Activated T-cell treated with anti-CD3 and anti-CD28 coated beads, Interleukin-2, amount 50 U/mL, for 24 hours (primary cell): ENCODE results near the gene TRIM65.
"Not testable (repeated sequence)": the region's sequence is repeated elsewhere in the genome, so short reads cannot be mapped to it uniquely, and the experiment has no call there.

ENCODE experiments used
- DNase-seq: peaks from one replicate; pipeline ENCODE4 v3.0.0-alpha.2; 2020
- H3K27ac Mint-ChIP-seq: 2 replicates; pipeline ENCODE4 v1.8.0; 2020; ENCODE audit warnings: mild to moderate bottlenecking, mixed read lengths
- H3K27me3 Mint-ChIP-seq: 2 replicates; pipeline ENCODE4 v1.8.0; 2020; ENCODE audit warnings: mixed read lengths
- H3K36me3 Mint-ChIP-seq: 2 replicates; pipeline ENCODE4 v1.8.0; 2020; ENCODE audit warnings: low read depth, mixed read lengths
- H3K4me1 Mint-ChIP-seq: 2 replicates; pipeline ENCODE4 v1.8.0; 2020; ENCODE audit warnings: low read depth, mixed read lengths
- H3K4me3 Mint-ChIP-seq: 2 replicates; pipeline ENCODE4 v1.8.0; 2020; ENCODE audit warnings: mild to moderate bottlenecking, moderate library complexity, mixed read lengths
- H3K9me3 Mint-ChIP-seq: 2 replicates; pipeline ENCODE4 v1.8.0; 2020; ENCODE audit warnings: mixed read lengths

Gene TRIM65

DNA sequence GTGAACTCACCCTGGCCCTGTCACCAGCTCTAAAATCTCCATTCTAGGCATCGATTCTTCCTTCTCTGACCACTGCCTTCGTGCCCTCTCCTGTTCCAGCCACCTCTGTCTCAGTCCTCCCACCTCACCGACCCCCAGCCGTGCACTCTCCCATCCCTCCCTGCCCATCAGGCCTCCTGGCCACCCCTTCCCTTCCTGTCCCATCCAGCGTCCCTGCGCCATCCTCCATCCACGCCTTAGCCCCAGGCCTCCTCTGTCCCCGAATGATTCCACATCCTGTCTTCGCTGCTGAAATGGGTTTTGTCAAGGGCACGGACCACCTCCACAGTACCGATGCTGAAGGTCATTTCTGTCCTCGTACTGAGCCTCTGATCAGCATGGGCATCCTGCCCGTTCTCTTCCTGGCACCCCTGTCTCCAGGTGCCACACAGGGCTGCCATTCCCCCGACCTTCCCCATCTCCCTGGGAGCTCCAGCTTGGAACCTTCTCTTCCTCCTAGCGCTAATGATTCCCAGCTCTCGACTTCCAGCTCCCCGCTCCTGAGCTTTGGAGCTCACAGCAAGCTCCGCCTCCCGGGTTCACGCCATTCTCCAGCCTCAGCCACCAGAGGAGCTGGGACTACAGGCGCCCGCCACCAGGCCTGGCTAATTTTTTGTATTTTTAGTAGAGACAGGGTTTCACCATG lies 2.6 kb downstream of the TRIM65 start:
- H3K27me3 Mint-ChIP-seq, result no peaks in the 10 kb centered on the region
- H3K27ac Mint-ChIP-seq, result peak overlapping the region; percentile 79
- peaks cover 36% of the 10 kb centered on the region for H3K4me1 Mint-ChIP-seq
- no peak for DNase-seq
- peak overlapping the region; percentile 31 for H3K4me3 Mint-ChIP-seq
- no peaks in the 10 kb centered on the region for H3K9me3 Mint-ChIP-seq
- H3K36me3 Mint-ChIP-seq, result peaks cover 74% of the 10 kb centered on the region

DNA sequence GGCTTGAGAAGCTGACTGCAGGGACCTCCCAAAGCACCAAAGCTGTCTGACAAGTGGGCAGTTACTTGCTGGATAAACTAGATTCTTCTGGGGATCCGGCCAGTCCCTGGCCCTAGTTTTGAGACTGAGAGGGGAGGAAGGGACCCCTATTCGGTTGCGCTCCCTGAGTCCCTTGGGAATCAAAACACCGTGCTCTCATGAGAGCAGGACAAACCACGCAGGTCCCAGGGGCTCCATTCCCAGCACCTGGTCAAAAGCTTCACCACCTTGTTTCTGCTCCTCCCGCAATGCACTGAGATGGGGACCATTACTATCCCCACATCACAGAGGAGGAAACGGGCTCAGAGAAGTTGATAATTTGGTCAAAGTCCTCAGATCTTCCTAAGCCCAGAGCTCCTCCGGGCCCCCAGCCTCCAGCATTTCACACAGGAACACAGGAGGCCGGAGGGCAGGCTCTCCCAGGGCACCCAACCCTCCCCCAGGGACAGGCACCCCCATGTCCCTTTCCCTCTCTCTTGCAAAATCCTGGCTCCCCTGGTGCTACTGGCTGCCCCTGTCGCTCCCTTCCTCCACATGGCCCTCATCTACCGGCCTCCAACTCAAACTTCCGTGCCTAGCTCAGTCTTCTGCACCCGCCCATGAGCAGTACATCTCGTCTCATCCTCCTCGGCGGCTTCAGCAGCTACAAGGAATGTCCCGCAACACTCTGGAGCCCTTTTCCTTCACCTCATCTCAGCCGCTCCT lies 3.3 kb downstream of the TRIM65 start:
- H3K4me3 Mint-ChIP-seq, result no peak overlapping the region
- peak overlapping the region; percentile 79 for H3K27ac Mint-ChIP-seq
- no peaks in the 10 kb centered on the region for H3K9me3 Mint-ChIP-seq
- H3K27me3 Mint-ChIP-seq, result no peaks in the 10 kb centered on the region
- peaks cover 70% of the 10 kb centered on the region for H3K36me3 Mint-ChIP-seq
- no peak for DNase-seq
- H3K4me1 Mint-ChIP-seq, result peaks cover 36% of the 10 kb centered on the region

DNA sequence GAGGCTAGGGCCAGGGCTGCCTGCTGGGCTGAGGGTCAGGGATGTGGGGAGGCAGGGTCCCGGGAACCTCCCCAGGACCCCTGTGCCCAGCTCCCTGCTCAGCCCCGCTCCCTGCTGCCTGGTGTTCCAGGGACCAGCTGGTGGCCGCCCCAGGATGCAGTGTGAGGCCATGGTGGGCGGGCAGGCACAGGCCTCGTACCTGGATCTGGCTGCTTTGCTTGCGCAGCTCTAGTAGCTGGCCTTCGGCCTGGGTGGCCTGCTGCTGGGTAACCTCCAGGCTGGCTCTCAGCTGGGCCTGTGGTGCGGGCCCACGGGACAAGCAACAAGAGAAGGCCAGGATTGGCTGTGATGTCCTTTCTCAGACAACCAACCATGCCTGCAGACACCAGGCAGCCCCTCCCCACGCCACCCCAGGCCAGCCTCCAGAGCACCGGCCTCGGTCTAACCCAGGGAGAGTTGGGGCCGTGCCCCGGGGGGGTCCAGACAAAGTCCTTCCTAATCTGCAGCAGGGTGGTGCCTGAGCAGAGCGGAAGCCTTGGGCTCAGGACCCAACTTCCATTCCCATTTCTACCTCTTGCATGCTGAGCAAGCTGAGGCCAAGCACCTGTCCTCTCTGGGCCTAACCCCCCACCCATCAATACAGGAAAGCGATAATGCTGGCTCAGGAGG lies 4.1 kb downstream of the TRIM65 start:
- Mint-ChIP-seq H3K4me1 (peaks cover 35% of the 10 kb centered on the region), H3K36me3 (peaks cover 66% of the 10 kb centered on the region), H3K9me3 (no peaks in the 10 kb centered on the region), H3K4me3 (no peak overlapping the region), H3K27ac (no peak overlapping the region), H3K27me3 (no peaks in the 10 kb centered on the region)
- no peak for DNase-seq

DNA sequence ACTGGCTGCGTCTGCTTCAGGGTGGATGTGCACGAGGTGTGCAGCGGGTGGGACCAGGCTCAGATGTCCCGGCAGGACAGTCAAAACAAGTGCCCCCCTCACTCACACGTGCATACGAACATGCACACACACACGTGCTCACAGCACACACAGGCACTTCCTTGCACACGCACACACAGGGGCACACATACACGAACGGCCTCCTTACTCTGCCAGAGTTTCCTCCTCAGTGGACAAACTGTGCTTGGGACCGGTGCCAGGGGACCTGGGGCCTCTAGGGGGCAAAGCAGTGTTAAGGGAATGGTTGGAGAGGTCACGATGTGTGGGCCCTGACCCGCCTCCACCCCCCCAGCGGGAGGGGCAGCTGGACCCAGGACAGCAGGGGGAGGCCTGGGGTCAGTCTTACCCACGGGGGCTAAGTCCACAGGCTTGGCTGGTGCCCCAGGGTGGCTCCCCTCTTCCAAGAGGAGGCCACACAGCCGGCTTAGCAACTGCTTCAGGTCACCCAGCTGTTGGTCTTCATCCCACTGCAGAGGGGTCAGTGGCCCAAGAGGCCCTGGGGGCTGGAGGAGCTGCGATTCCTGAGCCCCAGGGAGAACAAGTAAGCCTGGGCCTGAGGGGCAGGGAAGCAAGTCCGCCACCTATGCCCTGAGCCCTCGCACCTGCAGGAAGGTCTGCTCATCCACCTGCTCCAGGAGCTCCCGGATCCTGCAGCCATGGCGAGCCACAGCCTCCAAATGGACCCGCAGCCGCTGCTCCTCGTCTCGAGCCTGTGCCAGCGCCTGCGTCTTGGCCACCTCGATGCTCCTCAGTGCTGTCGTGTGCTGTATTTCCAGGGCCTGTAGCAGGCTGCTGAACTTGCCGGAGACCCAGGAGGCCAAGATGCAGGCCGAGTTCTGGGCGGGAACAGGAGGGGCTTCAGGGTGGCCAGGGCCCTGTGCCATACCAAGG lies 4.9 kb downstream of the TRIM65 start:
- Mint-ChIP-seq H3K36me3 (peaks cover 60% of the 10 kb centered on the region), H3K27ac (peak overlapping the region; percentile 40)

DNA sequence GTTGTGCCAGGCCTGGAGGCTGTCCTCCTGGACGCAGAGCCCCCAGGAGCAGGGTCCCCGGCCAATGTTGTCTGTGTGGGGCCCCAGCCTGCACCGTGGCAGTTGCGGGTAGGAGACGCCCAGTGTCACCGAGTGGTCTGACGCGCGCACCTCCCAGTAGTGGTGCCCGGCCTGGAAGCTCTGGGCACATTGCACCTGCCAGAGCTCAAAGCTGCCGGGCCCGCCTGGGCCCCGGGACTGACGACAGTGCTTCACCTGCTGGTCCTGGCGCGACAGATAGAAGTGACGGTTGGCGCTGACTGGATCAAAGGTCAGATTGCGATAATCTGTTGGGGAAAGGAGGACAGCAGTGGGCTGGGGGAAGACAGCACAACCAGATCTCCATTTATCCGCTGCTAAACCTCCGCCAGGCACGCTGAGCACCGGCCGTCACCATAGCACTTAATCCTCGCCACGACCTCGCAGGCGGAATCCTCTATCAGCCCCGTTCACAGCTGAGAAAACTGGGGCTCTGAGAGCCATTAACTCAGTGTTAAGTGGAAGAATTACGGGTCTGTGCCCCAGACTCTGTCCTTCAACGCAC lies 5.6 kb downstream of the TRIM65 start:
- H3K27ac Mint-ChIP-seq, result peak overlapping the region; percentile 40
- no peak overlapping the region for H3K4me3 Mint-ChIP-seq
- no peak for DNase-seq

More for the DNA sequence above, 4.9 kb downstream of the TRIM65 start:
- Mint-ChIP-seq H3K4me3 (no peak overlapping the region), H3K4me1 (peaks cover 28% of the 10 kb centered on the region), H3K9me3 (no peaks in the 10 kb centered on the region), H3K27me3 (no peaks in the 10 kb centered on the region)
- no peak for DNase-seq

DNA sequence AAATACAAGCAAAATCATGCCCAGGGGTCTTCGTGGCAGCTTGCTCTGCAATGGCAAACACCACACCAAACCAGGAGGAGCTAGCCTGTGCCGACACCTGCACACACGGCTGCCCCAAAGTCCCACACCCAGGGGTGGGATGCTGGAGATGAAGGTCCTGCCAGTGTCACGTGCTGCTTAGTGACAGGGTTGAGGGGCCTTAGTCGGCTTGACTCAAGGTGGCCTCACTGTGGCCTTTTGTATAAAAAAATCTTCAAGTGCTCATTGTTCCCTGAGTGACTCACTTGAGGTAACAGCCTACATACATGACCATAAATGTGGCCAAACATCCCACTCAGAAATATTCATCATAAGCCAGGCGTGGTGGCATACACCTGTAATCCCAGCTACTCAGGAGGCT lies 7.3 kb downstream of the TRIM65 start:
- no peaks in the 10 kb centered on the region for H3K27me3 Mint-ChIP-seq
- H3K4me3 Mint-ChIP-seq, result no peak overlapping the region
- peaks cover 49% of the 10 kb centered on the region for H3K36me3 Mint-ChIP-seq
- DNase-seq, result no peak
- H3K9me3 Mint-ChIP-seq, result no peaks in the 10 kb centered on the region
- H3K4me1 Mint-ChIP-seq, result peaks cover 19% of the 10 kb centered on the region
- peak overlapping the region; percentile 69 for H3K27ac Mint-ChIP-seq

More for the DNA sequence above, 5.6 kb downstream of the TRIM65 start:
- H3K36me3 Mint-ChIP-seq, result peaks cover 60% of the 10 kb centered on the region
- no peaks in the 10 kb centered on the region for H3K27me3 Mint-ChIP-seq
- no peaks in the 10 kb centered on the region for H3K9me3 Mint-ChIP-seq
- peaks cover 28% of the 10 kb centered on the region for H3K4me1 Mint-ChIP-seq

DNA sequence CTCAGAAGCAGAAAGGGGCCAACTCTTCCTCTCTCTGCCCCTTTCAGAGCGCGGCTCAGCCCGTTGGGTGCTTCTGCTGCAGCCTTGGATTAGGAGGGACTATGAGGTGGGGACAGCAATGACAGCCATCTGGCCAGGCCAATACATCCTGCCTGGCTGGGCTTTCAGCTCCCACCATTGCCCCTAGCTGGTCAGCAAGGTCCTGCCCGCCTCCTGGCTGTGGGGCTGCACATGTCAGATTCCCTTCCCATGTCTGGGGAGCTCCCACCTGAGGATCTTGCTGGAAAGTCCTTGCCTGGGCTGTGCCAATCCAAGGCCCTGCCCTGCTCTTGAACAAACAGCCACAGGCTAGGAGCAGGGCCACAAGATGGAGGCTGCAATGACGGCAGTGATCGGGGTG lies 8.3 kb downstream of the TRIM65 start:
- no peaks in the 10 kb centered on the region for H3K27me3 Mint-ChIP-seq
- H3K4me1 Mint-ChIP-seq, result peaks cover 11% of the 10 kb centered on the region
- no peak overlapping the region for H3K4me3 Mint-ChIP-seq
- H3K36me3 Mint-ChIP-seq, result peaks cover 40% of the 10 kb centered on the region
- H3K27ac Mint-ChIP-seq, result no peak overlapping the region
- no peaks in the 10 kb centered on the region for H3K9me3 Mint-ChIP-seq
- DNase-seq, result no peak

DNA sequence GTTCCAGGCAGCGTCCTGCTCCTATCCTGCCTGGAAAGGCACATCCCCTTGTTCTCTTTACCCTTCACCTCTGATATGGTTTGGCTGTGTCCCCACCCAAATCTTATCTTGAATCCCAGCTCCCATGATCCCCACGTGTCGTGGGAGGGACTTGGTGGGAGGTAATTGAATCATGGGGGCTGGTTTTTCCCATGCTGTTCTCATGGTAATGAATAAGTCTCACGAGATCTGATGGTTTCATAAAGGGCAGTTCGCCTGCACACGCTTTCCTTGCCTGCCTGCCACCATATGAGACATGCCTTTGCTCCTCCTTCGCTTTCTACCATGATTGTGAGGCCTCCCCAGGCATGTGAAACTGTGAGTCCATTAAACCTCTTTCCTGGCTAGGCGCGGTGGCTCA lies 10.9 kb downstream of the TRIM65 start:
- H3K27ac Mint-ChIP-seq, H3K9me3 Mint-ChIP-seq: not testable (repeated sequence)
- peaks cover 23% of the 10 kb centered on the region for H3K36me3 Mint-ChIP-seq

DNA sequence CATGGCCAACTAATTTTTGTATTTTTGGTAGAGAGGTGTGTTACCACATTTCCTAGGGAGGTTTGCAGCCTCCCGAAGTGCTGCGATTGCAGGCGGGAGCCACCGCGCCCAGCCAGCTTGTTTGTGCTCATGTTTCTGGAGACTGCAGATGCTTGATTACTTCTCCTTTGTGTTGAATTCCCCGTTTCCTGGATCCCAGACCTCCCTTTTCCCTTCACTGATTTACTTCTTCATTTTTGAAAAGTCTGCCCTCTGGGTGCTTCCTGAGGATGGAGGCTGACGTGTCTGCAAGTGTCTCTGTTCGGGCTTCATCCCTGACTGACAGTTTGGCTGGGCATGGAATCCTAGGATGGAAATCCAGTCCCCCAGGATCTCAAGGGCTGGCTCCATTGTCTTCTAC lies 11.3 kb downstream of the TRIM65 start:
- peaks cover 18% of the 10 kb centered on the region for H3K4me1 Mint-ChIP-seq
- H3K4me3 Mint-ChIP-seq, result no peak overlapping the region
- no peak overlapping the region for H3K27ac Mint-ChIP-seq

More for the DNA sequence above, 10.9 kb downstream of the TRIM65 start:
- peaks cover 20% of the 10 kb centered on the region for H3K4me1 Mint-ChIP-seq
- H3K27me3 Mint-ChIP-seq, DNase-seq, H3K4me3 Mint-ChIP-seq: not testable (repeated sequence)

DNA sequence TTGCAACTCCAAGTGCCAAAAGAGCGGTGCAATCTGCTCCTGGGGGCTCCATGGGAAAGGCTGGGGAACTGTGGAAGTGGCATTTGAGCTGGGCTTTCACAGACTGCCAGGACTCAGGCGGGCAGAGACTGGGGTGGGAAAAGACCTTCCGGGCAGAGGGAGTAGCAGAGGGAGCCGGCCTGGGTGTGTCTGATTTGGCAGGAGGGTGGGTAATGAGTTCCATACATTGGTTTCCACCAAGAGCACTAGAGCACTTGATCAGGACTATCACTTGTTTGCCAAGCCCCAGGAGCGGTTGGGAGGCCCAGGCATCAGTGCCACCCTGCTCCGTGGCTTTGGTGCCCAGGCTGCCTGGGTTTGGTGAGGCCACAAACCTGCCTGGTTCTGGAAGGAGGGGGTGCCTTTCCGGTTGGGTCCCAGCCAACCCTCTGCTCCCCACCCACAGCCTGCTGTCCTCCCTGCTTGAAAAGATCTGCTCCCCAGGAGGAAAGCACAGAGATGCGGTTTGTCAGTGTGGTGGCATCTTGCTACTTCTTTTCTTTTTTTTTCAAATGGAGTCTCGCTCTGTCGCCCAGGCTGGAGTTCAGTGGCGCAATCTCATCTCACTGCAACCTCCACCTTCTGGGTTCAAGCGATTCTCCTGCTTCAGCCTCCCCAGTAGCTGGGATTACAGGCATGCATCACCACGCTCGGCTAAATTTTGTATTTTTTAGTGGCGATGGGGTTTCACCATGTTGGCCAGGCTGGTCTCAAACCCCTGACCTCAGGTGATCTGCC lies 14.9 kb downstream of the TRIM65 start:
- Mint-ChIP-seq H3K27me3 (peaks cover 3% of the 10 kb centered on the region), H3K36me3 (peaks cover 7% of the 10 kb centered on the region), H3K9me3 (no peaks in the 10 kb centered on the region), H3K27ac (no peak overlapping the region), H3K4me1 (peaks cover 21% of the 10 kb centered on the region), H3K4me3 (no peak overlapping the region)
- no peak for DNase-seq

More for the DNA sequence above, 11.3 kb downstream of the TRIM65 start:
- DNase-seq, result no peak
- Mint-ChIP-seq H3K36me3 (peaks cover 20% of the 10 kb centered on the region), H3K27me3 (no peaks in the 10 kb centered on the region), H3K9me3 (no peaks in the 10 kb centered on the region)

DNA sequence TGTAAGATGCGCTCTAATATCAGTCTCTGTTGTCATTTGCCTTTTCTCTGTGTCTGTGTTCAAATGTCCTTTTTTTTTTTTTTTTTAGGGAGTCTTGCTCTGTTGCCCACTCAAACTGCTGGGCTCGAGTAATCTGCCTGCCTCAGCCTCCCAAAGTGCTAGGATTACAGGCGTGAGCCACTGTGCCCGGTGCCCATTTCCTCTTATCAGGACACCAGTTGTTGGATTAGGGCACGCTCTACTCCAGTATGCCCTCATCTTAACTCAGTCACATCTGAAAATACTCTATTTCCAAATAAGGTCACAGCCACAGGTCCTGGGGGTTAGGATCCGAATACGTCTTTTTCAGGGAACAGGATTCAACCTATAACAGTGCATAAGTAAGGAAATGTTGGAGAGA lies 16.5 kb downstream of the TRIM65 start:
- DNase-seq, result no peak
- H3K9me3 Mint-ChIP-seq, result no peaks in the 10 kb centered on the region
- H3K36me3 Mint-ChIP-seq, result peaks cover 18% of the 10 kb centered on the region
- no peak overlapping the region for H3K27ac Mint-ChIP-seq
- H3K4me1 Mint-ChIP-seq, result peaks cover 37% of the 10 kb centered on the region
- peak overlapping the region; percentile 15 for H3K4me3 Mint-ChIP-seq
- H3K27me3 Mint-ChIP-seq, result peaks cover 3% of the 10 kb centered on the region

DNA sequence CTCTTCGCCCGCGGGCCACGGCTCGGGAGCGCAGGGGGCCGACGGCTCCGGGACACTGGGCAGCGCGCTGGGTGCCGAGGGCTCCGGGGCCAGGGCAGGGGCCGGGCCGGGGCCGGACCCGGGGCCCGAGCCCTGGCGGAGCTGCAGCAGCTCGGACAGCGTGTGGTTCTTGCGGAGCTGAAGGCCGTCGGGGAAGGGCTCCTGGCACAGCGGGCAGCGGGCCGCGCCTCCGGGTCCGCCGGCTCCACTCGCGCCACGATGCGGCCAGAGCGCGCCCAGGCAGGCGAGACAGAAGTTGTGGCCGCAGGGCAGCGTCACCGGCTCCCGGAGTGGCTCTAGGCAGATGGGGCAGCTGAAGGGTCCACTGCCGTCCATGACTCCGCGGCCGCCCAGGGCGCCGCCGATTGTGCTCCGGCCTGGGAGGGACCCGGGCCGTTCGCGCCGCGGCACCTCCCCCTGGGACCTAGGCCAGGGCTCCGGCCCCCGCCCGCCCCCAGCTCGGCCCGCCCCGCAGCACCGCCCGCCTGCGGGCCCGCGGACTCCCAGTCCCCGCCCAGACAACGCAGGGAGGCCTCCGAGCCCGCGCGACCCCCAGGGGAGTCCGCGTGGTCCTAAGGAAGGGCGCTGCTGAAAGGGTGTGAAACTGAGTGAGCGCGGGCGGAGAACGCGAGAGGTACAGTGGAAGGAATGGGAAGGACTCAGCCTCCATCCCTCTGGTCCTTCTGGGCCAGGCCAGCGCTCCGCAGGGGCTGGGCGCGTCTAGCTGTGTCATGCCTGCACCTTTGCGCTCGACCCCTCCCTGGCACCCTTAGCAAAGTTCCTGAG lies 18.4 kb downstream of the TRIM65 start, which contains the start of gene TRIM47:
Gene TRIM47, minus strand, starts transcription at position 408 of the 825 bp plus-strand sequence. Its CDS starts 33 bp downstream, at position 375.
- no peaks in the 10 kb centered on the region for H3K9me3 Mint-ChIP-seq

More for the DNA sequence above, 18.4 kb downstream of the TRIM65 start, which contains the start of gene TRIM47:
- Mint-ChIP-seq H3K4me3 (peak within 1 kb of the TSS; percentile 84), H3K4me1 (peaks cover 43% of the 10 kb centered on the region), H3K36me3 (peaks cover 25% of the 10 kb centered on the region), H3K27ac (peak within 1 kb of the TSS; percentile 88), H3K27me3 (peaks cover 3% of the 10 kb centered on the region)
- peak; percentile 56 for DNase-seq
